GM10248 (cell line): ENCODE data around the gene CD2AP.
"Not testable (repeated sequence)": the region's sequence is repeated elsewhere in the genome, so short reads cannot be mapped to it uniquely, and the experiment has no call there.

Experiments used
- CTCF ChIA-PET: fragments of 300-600 bp; sonication (Branson Sonifier 250); formaldehyde crosslinking; extraction: SDS; loops from one replicate; lab custom pipeline; 2021; ENCODE audit warnings: antibody characterized with exemption; lab: Yijun Ruan, JAX
- POLR2A ChIA-PET: fragments of 350-650 bp; sonication (Branson Sonifier 250); formaldehyde crosslinking; extraction: SDS; loops from one replicate; lab custom pipeline; 2020; ENCODE audit warnings: antibody characterized with exemption; lab: Yijun Ruan, JAX
- DNase-seq: peaks from one replicate; pipeline ENCODE4 v3.0.0; 2012; ENCODE audit errors: extremely low spot score
- TF ChIP-seq, protein P1 (sequence below): IDR thresholded peaks from 2 replicates; pipeline ENCODE4 v1.5.1; 2012; ENCODE audit warnings: mild to moderate bottlenecking, low read depth; ENCODE audit errors: extremely low read depth, missing control alignments, control extremely low read depth

The CD2AP gene

DNA sequence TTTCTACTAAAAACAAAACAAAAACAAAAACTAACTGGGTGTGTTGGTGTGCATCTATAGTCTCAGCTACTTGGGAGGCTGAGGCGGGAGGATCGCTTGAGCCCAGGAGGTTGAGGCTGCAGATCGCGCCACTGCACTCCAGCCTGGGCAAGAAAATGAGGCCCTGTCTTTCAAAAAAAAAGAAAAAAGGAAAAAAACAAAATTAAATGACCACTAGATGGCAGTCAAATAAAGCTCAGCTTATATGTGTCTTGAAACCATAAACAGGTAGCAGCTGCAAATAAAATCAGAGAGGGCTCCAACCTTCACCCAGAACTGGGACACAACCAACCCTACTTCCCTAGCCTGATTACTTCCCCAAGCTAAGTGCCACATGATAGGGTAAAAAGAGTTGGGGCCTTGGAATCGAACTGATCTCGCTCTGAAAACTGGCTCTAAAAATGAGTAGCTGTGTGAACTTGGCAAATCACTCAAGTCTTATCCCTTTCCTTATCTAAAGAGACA lies 153.7 kb downstream of the CD2AP start:
- TF ChIP-seq, protein P1, sequence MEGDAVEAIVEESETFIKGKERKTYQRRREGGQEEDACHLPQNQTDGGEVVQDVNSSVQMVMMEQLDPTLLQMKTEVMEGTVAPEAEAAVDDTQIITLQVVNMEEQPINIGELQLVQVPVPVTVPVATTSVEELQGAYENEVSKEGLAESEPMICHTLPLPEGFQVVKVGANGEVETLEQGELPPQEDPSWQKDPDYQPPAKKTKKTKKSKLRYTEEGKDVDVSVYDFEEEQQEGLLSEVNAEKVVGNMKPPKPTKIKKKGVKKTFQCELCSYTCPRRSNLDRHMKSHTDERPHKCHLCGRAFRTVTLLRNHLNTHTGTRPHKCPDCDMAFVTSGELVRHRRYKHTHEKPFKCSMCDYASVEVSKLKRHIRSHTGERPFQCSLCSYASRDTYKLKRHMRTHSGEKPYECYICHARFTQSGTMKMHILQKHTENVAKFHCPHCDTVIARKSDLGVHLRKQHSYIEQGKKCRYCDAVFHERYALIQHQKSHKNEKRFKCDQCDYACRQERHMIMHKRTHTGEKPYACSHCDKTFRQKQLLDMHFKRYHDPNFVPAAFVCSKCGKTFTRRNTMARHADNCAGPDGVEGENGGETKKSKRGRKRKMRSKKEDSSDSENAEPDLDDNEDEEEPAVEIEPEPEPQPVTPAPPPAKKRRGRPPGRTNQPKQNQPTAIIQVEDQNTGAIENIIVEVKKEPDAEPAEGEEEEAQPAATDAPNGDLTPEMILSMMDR = peak; percentile 27
- CTCF ChIA-PET = interaction anchor here (0.6 to 6.7 kb wide), 51 partner anchors 9 to 1779 kb away, joined by 3 to 125 read pairs (median 5); partner anchors contain the start of gene OPN5
- DNase-seq = peak; percentile 37
- POLR2A ChIA-PET = no interaction called here

DNA sequence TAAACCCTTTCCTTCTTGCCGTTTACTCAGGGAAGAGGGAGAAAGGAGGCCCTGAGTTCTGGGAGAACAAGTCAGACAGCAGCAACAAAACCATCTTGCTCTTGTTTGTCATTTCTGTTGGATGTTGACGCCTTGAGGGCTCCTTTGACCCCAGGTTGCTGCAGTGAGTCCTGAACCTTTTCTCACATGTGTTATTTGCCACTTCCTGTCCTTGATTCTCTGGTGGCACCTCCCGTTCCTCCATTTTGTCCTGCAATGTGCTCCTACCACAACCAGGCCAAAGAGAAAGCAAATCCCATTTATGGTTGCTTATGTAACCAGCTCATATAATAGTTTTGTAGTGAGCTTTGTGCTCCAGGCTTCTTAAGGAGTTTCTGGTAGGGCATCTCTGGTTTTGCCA lies 154.2 kb downstream of the CD2AP start:
- ChIA-PET CTCF (interaction anchor here (0.6 to 6.7 kb wide), 46 partner anchors 8 to 1779 kb away, joined by 3 to 125 read pairs (median 5); partner anchors contain the start of gene OPN5), POLR2A (no interaction called here)
- TF ChIP-seq, protein P1 = no peak
- no peak for DNase-seq

DNA sequence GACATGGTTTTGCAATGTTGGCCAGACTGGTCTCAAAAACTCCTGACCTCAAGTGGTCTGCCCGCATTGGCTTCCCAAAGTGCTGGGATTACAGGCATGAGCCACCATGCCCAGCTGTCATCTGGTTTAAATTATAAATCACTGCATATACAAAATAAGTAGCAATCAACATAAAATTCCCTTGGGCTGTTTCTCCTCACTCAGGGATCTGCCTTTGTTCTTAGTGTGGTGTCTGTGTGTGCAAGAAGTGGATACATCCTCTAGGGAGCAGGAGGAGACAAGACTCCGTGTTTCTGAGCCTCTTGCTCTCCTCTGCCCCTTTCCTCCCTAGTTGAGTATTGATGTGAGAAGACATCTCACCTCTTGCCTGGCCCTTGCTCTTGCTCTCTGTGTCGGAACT lies 155.6 kb downstream of the CD2AP start:
- TF ChIP-seq, protein P1 = peak; percentile 17
- ChIA-PET POLR2A (no interaction called here), CTCF (interaction anchor here (0.6 to 6.7 kb wide), 9 partner anchors 11 to 219 kb away, joined by 3 to 125 read pairs (median 24); partner anchors contain the start of gene OPN5)
- no peak for DNase-seq

DNA sequence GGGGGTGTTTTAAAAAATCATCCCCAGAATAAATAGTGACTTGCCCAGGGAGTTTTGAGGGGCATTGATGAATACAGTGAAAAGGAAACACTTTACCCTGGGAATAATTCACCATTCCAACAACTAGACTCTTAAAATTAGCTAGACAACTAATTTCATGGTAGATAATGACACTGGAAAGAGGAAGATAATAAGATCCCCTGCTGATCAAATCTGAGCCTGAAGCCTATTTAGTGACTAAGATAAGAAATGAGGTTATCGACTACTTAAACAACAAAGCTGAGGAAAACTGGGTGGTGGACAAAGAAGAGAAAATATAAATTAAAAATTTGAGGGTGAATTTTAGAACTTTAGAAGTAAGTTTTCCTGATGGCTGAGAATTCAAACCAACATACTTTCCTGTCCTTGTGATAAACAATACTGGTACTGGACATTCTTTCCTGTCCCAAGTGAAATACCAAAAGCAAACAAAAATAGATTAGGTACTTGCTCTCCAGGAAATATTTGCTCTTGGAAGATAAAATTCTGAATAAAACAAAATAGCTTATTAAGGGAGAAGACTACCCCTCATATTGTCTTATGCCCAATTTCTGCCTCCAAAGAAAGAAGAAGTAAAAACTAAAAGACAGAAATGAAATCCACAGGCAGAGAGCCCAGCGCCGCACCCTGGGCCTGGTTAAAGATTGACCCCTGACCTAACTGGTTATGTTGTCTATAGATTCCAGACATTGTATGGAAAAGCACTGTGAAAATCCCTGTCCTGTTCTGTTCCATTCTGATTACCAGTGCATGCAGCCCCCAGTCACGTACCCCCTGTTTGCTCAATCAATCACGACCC lies 156.8 kb downstream of the CD2AP start:
- POLR2A ChIA-PET = no interaction called here
- DNase-seq = no peak
- CTCF ChIA-PET = interaction anchor here (1.9 to 6.7 kb wide), 5 partner anchors 94 to 221 kb away, joined by 5 to 125 read pairs (median 27); partner anchors contain the start of gene OPN5

DNA sequence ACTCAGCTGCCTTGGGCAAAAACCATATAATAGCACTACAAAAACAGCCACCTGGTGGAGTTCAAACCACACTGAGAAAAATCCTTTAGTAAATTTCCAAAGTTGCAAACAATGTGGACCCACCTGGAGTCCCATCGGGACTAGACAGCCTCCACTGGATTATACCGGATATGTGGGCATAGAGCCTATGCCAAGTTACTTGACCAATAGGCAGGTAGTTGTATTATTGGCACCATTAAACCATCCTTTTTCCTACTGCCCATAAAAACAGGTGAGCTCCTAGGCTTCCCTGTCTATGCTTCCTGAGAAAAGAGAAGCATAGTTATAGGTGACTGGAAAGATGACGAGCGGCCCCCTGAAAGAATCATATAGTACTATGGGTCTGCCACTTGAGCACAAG lies 169.1 kb downstream of the CD2AP start:
- CTCF ChIA-PET = interaction anchor here (1.3 kb wide), 1 partner anchor 15 kb away, joined by 5 read pairs; no protein-coding TSS in a partner anchor
- POLR2A ChIA-PET = no interaction called here

More for the DNA sequence above, 156.8 kb downstream of the CD2AP start:
- TF ChIP-seq, protein P1 = no peak

DNA sequence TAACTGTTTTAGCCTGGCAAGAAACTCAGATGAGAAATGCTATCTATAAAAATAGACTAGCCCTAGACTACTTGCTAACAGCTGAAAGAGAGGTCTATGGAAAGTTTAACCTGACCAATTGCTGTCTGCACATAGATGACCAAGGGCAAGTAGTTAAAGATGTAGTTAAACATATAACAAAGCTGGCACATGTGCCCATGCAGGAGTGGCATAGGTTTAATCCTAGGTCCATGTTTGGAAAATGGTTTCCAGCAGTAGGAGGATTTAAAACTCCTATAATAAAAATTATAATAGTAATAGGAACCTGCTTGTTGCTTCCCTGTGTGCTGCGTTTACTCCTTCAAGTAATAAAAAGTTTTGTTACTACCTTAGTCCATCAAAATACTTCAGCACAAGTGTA lies 169.6 kb downstream of the CD2AP start:
- TF ChIP-seq, protein P1 = no peak
- ChIA-PET POLR2A (no interaction called here), CTCF (interaction anchor here (1.3 kb wide), 1 partner anchor 16 kb away, joined by 5 read pairs; no protein-coding TSS in a partner anchor)
- no peak for DNase-seq

More for the DNA sequence above, 169.1 kb downstream of the CD2AP start:
- no peak for DNase-seq
- TF ChIP-seq, protein P1 = no peak

DNA sequence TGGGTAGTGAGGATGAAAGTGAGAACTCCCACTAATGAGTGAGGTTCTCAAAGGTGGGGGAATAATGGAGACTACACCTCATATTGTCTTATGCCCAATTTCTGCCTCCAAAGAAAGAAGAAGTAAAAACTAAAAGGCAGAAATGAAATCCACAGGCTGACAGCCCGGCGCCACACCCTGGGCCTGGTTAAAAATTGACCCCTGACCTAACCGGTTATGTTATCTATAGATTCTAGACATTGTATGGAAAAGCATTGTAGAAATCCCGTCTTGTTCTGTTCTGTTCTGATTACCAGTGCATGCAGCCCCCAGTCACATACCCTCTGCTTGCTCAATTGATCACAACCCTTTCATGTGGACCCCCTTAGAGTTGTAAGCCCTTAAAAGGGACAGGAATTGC lies 170.0 kb downstream of the CD2AP start:
- DNase-seq, POLR2A ChIA-PET: not testable (repeated sequence)
- CTCF ChIA-PET = interaction anchor here (1.3 kb wide), 1 partner anchor 12 kb away, joined by 3 read pairs; no protein-coding TSS in a partner anchor
